Calu3 (cell line): ENCODE data around the gene ITPR2. TPM values are rescaled to one million over a fixed set of nuclear protein-coding genes. Genes with fewer than 3 reads are reported as not detected.
"Not testable (repeated sequence)": the region's sequence is repeated elsewhere in the genome, so short reads cannot be mapped to it uniquely, and the experiment has no call there.

Source experiments
- BruUV-seq: library from RNA; stranded (reverse); fragments of 400-500 nt; replicated peaks from 2 replicates; lab custom pipeline; 2021; lab: Mats Ljungman, UMichigan
- CTCF ChIA-PET: fragments of 300-600 bp; sonication (Branson Sonifier 250); formaldehyde crosslinking; loops from one replicate; lab custom pipeline; 2022; ENCODE audit warnings: antibody characterized with exemption; lab: Charles Lee
- DNase-seq: peaks from one replicate; pipeline ENCODE4 v3.0.0; 2022
- H3K27ac Mint-ChIP-seq: one replicate; pipeline ENCODE4 v1.8.0; 2022; ENCODE audit warnings: mixed read lengths; ENCODE audit not compliant: unreplicated experiment
- H3K27me3 Mint-ChIP-seq: one replicate; pipeline ENCODE4 v1.8.0; 2022; ENCODE audit warnings: mixed read lengths; ENCODE audit not compliant: unreplicated experiment
- H3K36me3 Mint-ChIP-seq: one replicate; pipeline ENCODE4 v1.8.0; 2022; ENCODE audit warnings: mild to moderate bottlenecking, moderate library complexity, mixed read lengths; ENCODE audit not compliant: insufficient read depth, unreplicated experiment
- H3K4me1 Mint-ChIP-seq: one replicate; pipeline ENCODE4 v1.8.0; 2022; ENCODE audit warnings: mild to moderate bottlenecking, low read depth, mixed read lengths; ENCODE audit not compliant: unreplicated experiment
- H3K4me3 Mint-ChIP-seq: one replicate; pipeline ENCODE4 v1.8.0; 2022; ENCODE audit warnings: mild to moderate bottlenecking, low read depth, moderate library complexity, mixed read lengths; ENCODE audit not compliant: unreplicated experiment
- H3K9me3 Mint-ChIP-seq: one replicate; pipeline ENCODE4 v1.8.0; 2022; ENCODE audit warnings: low read depth, mixed read lengths; ENCODE audit not compliant: unreplicated experiment
- intact Hi-C: fragments of 100-400 bp; cut with micrococcal nuclease; formaldehyde crosslinking; loops from one replicate; pipeline ENCODE4 v1.10.0; 2022; ENCODE audit not compliant: unreplicated experiment
- total RNA-seq: library from RNA; stranded (reverse); gene quantifications from 2 replicates; pipeline ENCODE4 v1.2.3, GENCODE V29; 2022
- TF ChIP-seq, protein P1 (sequence below): fragments of 200-600 bp; IDR thresholded peaks from one replicate; pipeline ENCODE4 v1.8.0; 2022; ENCODE audit warnings: antibody characterized with exemption; ENCODE audit not compliant: unreplicated experiment

The ITPR2 gene
- total RNA-seq, 1 experiment from 2014 or later: 2.5 TPM

DNA sequence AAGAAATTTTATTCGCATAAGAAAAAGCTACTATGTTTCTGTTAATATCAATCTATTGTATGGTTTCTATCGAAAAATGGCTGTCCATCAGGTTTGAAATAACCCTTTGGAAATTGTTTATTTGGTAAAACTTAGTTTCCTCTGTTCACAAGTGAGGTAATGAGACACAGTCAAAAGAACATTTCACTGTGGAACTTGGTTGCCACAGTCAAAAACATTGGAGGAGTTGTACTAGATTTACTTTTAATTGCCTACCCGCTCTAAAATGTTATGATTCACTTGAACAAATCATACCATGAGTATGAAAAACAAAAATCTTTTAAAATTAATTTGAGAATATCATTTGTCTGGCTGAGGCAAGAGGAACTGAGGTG lies 46.5 kb downstream of the ITPR2 start:
- H3K4me1 Mint-ChIP-seq: no peaks in the 10 kb centered on the region
- CTCF ChIA-PET: no interaction called here
- intact Hi-C loops: no loop called here
- H3K36me3 Mint-ChIP-seq: no peaks in the 10 kb centered on the region
- H3K4me3 Mint-ChIP-seq: no peak overlapping the region
- no peaks in the 10 kb centered on the region for H3K9me3 Mint-ChIP-seq
- DNase-seq: no peak
- TF ChIP-seq, protein P1, sequence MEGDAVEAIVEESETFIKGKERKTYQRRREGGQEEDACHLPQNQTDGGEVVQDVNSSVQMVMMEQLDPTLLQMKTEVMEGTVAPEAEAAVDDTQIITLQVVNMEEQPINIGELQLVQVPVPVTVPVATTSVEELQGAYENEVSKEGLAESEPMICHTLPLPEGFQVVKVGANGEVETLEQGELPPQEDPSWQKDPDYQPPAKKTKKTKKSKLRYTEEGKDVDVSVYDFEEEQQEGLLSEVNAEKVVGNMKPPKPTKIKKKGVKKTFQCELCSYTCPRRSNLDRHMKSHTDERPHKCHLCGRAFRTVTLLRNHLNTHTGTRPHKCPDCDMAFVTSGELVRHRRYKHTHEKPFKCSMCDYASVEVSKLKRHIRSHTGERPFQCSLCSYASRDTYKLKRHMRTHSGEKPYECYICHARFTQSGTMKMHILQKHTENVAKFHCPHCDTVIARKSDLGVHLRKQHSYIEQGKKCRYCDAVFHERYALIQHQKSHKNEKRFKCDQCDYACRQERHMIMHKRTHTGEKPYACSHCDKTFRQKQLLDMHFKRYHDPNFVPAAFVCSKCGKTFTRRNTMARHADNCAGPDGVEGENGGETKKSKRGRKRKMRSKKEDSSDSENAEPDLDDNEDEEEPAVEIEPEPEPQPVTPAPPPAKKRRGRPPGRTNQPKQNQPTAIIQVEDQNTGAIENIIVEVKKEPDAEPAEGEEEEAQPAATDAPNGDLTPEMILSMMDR: no peak
- peaks cover 40% of the 10 kb centered on the region for H3K27me3 Mint-ChIP-seq
- BruUV-seq: no TSS peak
- H3K27ac Mint-ChIP-seq: no peak overlapping the region

DNA sequence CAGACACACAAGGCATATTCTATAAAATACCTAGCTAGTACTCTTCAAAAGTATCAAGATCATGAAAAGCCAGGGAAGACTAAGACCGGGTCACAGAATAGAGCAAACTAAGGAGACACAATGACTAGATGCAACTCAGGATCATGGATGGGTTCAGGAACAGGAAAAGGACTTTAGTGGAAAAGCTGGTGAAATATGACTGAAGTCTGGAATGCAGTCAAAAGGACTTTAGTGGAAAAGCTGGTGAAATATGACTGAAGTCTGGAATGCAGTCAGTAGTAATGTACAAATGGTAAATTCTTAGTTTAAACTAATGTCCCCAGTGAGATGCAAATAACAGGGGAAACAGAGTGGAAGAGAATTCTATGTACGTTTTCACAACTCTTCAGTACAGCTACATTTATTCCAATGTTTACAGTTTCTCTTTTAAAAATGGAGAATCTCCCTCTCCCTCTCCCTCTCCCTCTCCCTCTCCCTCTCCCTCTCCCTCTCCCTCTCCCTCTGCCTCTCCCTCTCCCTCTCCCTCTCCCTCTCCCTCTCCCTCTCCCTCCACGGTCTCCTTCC lies 49.1 kb downstream of the ITPR2 start:
- H3K9me3 Mint-ChIP-seq, H3K27ac Mint-ChIP-seq, H3K4me3 Mint-ChIP-seq, DNase-seq, BruUV-seq, CTCF ChIA-PET, H3K4me1 Mint-ChIP-seq, intact Hi-C loops, H3K36me3 Mint-ChIP-seq: not testable (repeated sequence)
- H3K27me3 Mint-ChIP-seq: peaks cover 62% of the 10 kb centered on the region

DNA sequence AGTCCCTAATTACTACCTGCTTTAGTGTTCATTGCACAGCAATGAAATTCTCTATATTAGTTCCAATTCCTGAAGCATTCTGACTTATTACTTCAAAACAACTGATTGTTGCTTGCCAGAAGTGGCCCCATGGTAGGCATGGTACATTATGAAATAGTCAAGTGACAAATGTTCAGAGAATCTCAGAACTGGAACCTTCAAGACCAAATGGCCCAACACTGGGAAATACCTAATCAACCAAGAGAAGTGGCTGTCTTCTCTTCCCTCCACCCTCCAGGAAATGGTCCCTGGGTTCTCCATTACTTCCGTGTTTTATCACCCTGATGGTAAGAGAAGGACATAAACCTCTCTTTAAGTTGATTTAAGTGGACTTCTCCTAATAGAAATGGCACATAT lies 49.9 kb downstream of the ITPR2 start:
- Mint-ChIP-seq H3K4me1 (no peaks in the 10 kb centered on the region), H3K27ac (no peak overlapping the region), H3K27me3 (peaks cover 59% of the 10 kb centered on the region), H3K4me3 (no peak overlapping the region), H3K36me3 (no peaks in the 10 kb centered on the region), H3K9me3 (peaks cover 8% of the 10 kb centered on the region)
- DNase-seq: no peak
- BruUV-seq: no TSS peak
- TF ChIP-seq, protein P1: no peak
- CTCF ChIA-PET: no interaction called here
- intact Hi-C loops: no loop called here

- CTCF ChIA-PET: no interaction called here
- H3K27ac Mint-ChIP-seq: no peak overlapping the region
- no TSS peak for BruUV-seq
- H3K4me3 Mint-ChIP-seq: no peak overlapping the region
- peaks cover 56% of the 10 kb centered on the region for H3K27me3 Mint-ChIP-seq
- DNase-seq: no peak
- H3K9me3 Mint-ChIP-seq: peaks cover 8% of the 10 kb centered on the region
- no peaks in the 10 kb centered on the region for H3K4me1 Mint-ChIP-seq
- intact Hi-C loops: no loop called here
- TF ChIP-seq, protein P1: no peak
- no peaks in the 10 kb centered on the region for H3K36me3 Mint-ChIP-seq
These were observed 50.4 kb downstream of the ITPR2 start for GRCh38 chr12:26782372-26783130.

DNA sequence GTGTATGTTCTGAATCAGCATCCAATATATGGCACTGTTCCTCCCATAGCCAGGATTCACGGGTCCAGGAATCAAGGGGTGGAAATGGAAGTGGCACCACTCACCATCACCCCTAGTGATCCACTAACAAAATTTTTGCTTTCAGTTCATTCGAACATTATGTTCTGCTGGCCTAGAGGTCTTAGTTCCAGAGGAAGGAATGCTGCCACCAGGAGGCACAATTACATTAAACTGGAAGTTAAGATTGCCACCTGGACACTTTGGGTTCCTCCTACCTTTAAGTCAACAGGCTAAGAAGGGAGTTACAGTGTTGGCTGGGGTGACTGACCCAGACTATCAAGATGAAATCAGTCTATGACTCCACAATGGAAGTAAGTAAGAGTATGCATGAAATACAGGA lies 52.3 kb downstream of the ITPR2 start:
- intact Hi-C loops, H3K4me1 Mint-ChIP-seq, H3K36me3 Mint-ChIP-seq, CTCF ChIA-PET, DNase-seq, H3K27ac Mint-ChIP-seq, H3K4me3 Mint-ChIP-seq, BruUV-seq, H3K9me3 Mint-ChIP-seq: not testable (repeated sequence)
- peaks cover 64% of the 10 kb centered on the region for H3K27me3 Mint-ChIP-seq

DNA sequence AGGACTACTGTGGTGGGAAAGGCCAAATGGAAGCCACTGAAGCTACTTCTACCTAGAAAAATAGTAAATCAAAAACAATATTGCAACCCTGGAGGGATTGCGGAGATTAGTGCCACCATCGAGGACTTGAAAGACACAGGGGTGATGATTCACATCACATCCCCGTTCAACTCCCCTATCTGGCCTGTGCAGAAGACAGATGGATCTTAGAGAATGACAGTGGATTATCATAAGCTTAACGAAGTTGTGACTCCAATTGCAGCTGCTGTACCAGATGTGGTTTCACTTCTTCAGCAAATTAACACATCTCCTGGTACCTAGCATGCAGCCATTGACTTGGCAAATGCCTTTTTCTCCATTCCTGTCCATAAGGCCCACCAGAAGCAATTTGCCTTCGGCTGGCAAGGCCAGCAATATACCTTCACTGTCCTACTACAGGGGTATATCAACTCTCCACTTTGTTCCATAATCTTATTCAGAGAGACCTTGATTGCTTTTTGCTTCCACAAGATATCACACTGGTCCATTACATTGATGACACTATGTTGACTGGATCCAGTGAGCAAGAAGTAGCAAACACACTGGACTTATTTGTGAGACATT lies 54.7 kb downstream of the ITPR2 start:
- H3K4me1 Mint-ChIP-seq, DNase-seq, BruUV-seq, H3K36me3 Mint-ChIP-seq, H3K9me3 Mint-ChIP-seq, intact Hi-C loops, CTCF ChIA-PET, H3K4me3 Mint-ChIP-seq, H3K27ac Mint-ChIP-seq: not testable (repeated sequence)
- H3K27me3 Mint-ChIP-seq: peaks cover 77% of the 10 kb centered on the region
